ENCODE measurements around the gene ALDH3B2.
"Not testable (repeated sequence)": the region's sequence is repeated elsewhere in the genome, so short reads cannot be mapped to it uniquely, and the experiment has no call there.

GRCh38 chr11:67659651-67660165, 14.7 kb downstream of the ALDH3B2 start:
- not testable (repeated sequence) for TF ChIP-seq CTCF (conservative IDR thresholded peaks at IDR 0.05; ENCODE audit: low read length); EZH2phosphoT487 (IDR thresholded peaks at IDR 0.05; ENCODE audit: borderline replicate concordance, low read depth, low read length)

Measured in OCI-LY7 (cell line).